Measurements from ENCODE around the gene CLIC5. TPM values are rescaled to one million over a fixed set of nuclear protein-coding genes. Genes with fewer than 3 reads are reported as not detected.
A peak's percentile ranks its signal among the peaks of the same experiment; 100 is the strongest.

Gene CLIC5
- total and polyA plus RNA-seq, 2 of the 8 experiments (the other 6 are each of a cell fraction or from before 2014, with no cell fraction given), result 0.12 to 0.15 TPM

- TF ChIP-seq KDM5A (IDR thresholded peaks at IDR 0.05; ENCODE audit: low read length) (no peak), BACH1 (IDR thresholded peaks at IDR 0.05; ENCODE audit: low read length) (no peak), CTBP2 (IDR thresholded peaks at IDR 0.05; ENCODE audit: borderline replicate concordance, insufficient read depth, insufficient read length, low read length) (peak; percentile 36), EGR1 (IDR thresholded peaks at IDR 0.05; ENCODE audit: borderline replicate concordance, low read depth, low read length) (peak; percentile 74; the same call in 1 of the 2 replicates)
- H4K91ac ChIP-seq (replicated peaks; ENCODE audit: insufficient read length, low read length), result no peak overlapping the region
- H3K23ac ChIP-seq (ENCODE audit: insufficient read length), result no peak overlapping the region
- H4K8ac ChIP-seq (ENCODE audit: extremely low read depth, insufficient read depth, low read length), result no peak overlapping the region
- WGBS, 2 experiments (ENCODE audit: extremely low coverage in 1 of 2, insufficient coverage in 1 of 2, insufficient read length in 1 of 2, insufficient replicate concordance in 2 of 2, low coverage in 1 of 2, low lambda C conversion rate in 2 of 2, missing lambda C conversion rate in 1 of 2), result 55% methylated on average over 9 of the region's 9 CpGs; no CpG with 5 or more reads in 1 of the 2 experiments
- no peaks in the 10 kb centered on the region for H3K23me2 ChIP-seq (ENCODE audit: low read depth, low read length)
- H2BK120ac ChIP-seq (replicated peaks; ENCODE audit: low read depth, low read length), result no peak overlapping the region
- CTCF ChIA-PET (ENCODE audit: partially characterized antibody), result interaction anchor here (0.6 to 2.3 kb wide), 5 partner anchors 10 to 89 kb away, joined by 3 to 8 read pairs (median 4); no protein-coding TSS in a partner anchor
- peak; percentile 7 to 49 for DNase-seq (ENCODE audit: low read depth in 1 of 2, low spot score in 2 of 2)
- H3K4ac ChIP-seq (replicated peaks; ENCODE audit: insufficient read length, low read depth, low read length), result no peak overlapping the region
- no peak overlapping the region for H2AFZ ChIP-seq (ENCODE audit: low read length)
- H3K14ac ChIP-seq (ENCODE audit: insufficient read length), result no peak overlapping the region
- H3K9ac ChIP-seq (replicated peaks in 1 of 4; ENCODE audit: extremely low read depth in 1 of 4, low read depth in 3 of 4, low read length in 3 of 4), result no peak overlapping the region
- POLR2A ChIA-PET (ENCODE audit: partially characterized antibody), result no interaction called here
- no peaks in the 10 kb centered on the region for H3K36me3 ChIP-seq (ENCODE audit: control insufficient read depth in 2 of 4, insufficient read depth in 4 of 4, low read length in 3 of 4)
- H3K4me1 ChIP-seq (replicated peaks in 1 of 4; ENCODE audit: control insufficient read depth in 3 of 4, insufficient read depth in 4 of 4, low read length in 3 of 4), result peaks cover 2 to 19% (median 11%) of the 10 kb centered on the region in 4 experiments; a peak in 5 of 7 replicates
- H3K27ac ChIP-seq (ENCODE audit: low read depth, low read length), result no peak overlapping the region
- no peak overlapping the region for H2BK5ac ChIP-seq (ENCODE audit: low read depth, low read length)
- no peaks in the 10 kb centered on the region for H4K20me1 ChIP-seq (replicated peaks in 1 of 2; ENCODE audit: control insufficient read depth in 1 of 2, insufficient read depth in 2 of 2, low read length in 2 of 2)
- H3K79me1 ChIP-seq (ENCODE audit: low read depth, low read length), result no peaks in the 10 kb centered on the region
- peak overlapping the region; percentile 20; the same call in 1 of the 2 replicates for H3K18ac ChIP-seq (ENCODE audit: extremely low read depth, low read length)
- FAIRE-seq, result no peak
- no peak overlapping the region for H2BK12ac ChIP-seq (ENCODE audit: low read depth, low read length)
- H3K27me3 ChIP-seq (replicated peaks in 1 of 4; ENCODE audit: control insufficient read depth in 3 of 4, extremely low read depth in 1 of 4, insufficient read depth in 3 of 4, low read length in 3 of 4), result no peaks in the 10 kb centered on the region; a peak in 3 of 7 replicates
- H3K9me3 ChIP-seq (ENCODE audit: insufficient read depth in 2 of 2, low read depth in 1 of 2, low read length in 1 of 2), result no peaks in the 10 kb centered on the region
- no peak overlapping the region for H3K56ac ChIP-seq (replicated peaks; ENCODE audit: insufficient read length, low read depth, low read length)
- H3K4me2 ChIP-seq (ENCODE audit: insufficient read depth in 1 of 2, low read depth in 2 of 2, low read length in 2 of 2), result peak overlapping the region; percentile 8 to 39; a peak in 2 of 4 replicates
- H4K5ac ChIP-seq (ENCODE audit: insufficient read length, low read depth, low read length), result no peak overlapping the region
- H2BK20ac ChIP-seq (ENCODE audit: low read length), result peak overlapping the region; percentile 29; the same call in 1 of the 2 replicates
- no peaks in the 10 kb centered on the region for H3K79me2 ChIP-seq (ENCODE audit: control insufficient read depth in 1 of 2, insufficient read depth in 2 of 2, low read length in 2 of 2)
- H3K4me3 ChIP-seq (ENCODE audit: extremely low read depth in 1 of 4, insufficient read depth in 2 of 4, low read depth in 3 of 4, low read length in 4 of 4), result peak overlapping the region in 1 of 4 experiments; percentile 7; a peak in 1 of 8 replicates
- H2BK15ac ChIP-seq (ENCODE audit: low read length), result no peak overlapping the region
- H2AK5ac ChIP-seq (ENCODE audit: low read depth, low read length), result no peak overlapping the region
Observed at GRCh38 chr6:45900808-45901752, 114.6 kb downstream of the CLIC5 start.

Measured in H1 (cell line).